ENCODE results near the gene AGBL4. TPM values are rescaled to one million over a fixed set of nuclear protein-coding genes. Genes with fewer than 3 reads are reported as not detected.

The AGBL4 gene
- total and polyA plus RNA-seq, 2 of the 13 experiments (the other 11 are each of a cell fraction or from before 2014, with no cell fraction given) = not detected

DNA sequence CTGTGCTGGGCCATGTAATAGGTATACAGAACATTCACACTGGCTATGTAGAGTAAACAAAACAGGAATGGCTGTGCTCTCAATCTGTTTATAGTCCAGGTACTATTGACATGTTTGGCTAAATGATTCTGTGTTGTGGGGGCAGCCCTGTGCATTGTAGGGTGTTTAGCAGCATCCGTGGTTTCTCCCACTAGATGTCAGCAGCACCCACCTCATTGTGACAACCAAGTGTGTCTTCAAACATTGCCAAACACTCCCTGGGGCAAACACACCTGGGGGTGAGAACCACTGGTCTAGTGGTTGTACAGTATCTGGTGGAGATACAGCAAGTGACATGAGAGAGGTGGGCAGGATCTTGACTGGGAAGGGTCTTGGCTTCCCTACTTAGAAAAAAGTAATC lies 1471.3 kb downstream of the AGBL4 start:
- no peaks in the 10 kb centered on the region for H3K79me2 ChIP-seq (ENCODE audit: insufficient read depth, low read length)
- peak; percentile 11 for DNase-seq (ENCODE audit: low spot score)
- in situ Hi-C loops (cut with HindIII; ENCODE audit: extremely low pct_ligation_motif_present, low pct_unique_long_range_greater_than_20kb) = loop anchor here (10.0 to 25.0 kb wide), 2 partner anchors 262 to 1785 kb away; no protein-coding TSS in a partner anchor
- intact Hi-C loops (cut with micrococcal nuclease; ENCODE audit: unreplicated experiment) = no loop called here
- H3K4me2 ChIP-seq (ENCODE audit: low read depth, low read length) = no peak overlapping the region
- no peak overlapping the region for H3K27ac ChIP-seq (ENCODE audit: extremely low read length, insufficient read depth, low read length)
- WGBS (ENCODE audit: low lambda C conversion rate) = 0% methylated on average over 1 of the region's 1 CpG
- peak; percentile 88 for ATAC-seq
- peaks cover 0 to 3% of the 10 kb centered on the region in 2 experiments; a peak in 1 of 5 replicates for H3K27me3 ChIP-seq (ENCODE audit: control insufficient read depth in 1 of 2, insufficient read depth in 2 of 2, low read length in 2 of 2)
- H3K4me1 ChIP-seq (ENCODE audit: insufficient read depth, low read length) = no peaks in the 10 kb centered on the region
- H3K36me3 ChIP-seq (replicated peaks in 1 of 2; ENCODE audit: control insufficient read depth in 1 of 2, insufficient read depth in 2 of 2, low read length in 2 of 2) = no peaks in the 10 kb centered on the region
- TF ChIP-seq, protein P1, sequence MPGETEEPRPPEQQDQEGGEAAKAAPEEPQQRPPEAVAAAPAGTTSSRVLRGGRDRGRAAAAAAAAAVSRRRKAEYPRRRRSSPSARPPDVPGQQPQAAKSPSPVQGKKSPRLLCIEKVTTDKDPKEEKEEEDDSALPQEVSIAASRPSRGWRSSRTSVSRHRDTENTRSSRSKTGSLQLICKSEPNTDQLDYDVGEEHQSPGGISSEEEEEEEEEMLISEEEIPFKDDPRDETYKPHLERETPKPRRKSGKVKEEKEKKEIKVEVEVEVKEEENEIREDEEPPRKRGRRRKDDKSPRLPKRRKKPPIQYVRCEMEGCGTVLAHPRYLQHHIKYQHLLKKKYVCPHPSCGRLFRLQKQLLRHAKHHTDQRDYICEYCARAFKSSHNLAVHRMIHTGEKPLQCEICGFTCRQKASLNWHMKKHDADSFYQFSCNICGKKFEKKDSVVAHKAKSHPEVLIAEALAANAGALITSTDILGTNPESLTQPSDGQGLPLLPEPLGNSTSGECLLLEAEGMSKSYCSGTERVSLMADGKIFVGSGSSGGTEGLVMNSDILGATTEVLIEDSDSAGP (CRISPR knock-in tag; IDR thresholded peaks at IDR 0.05; ENCODE audit: borderline replicate concordance) = no peak
- TF ChIP-seq RAD51 (IDR thresholded peaks at IDR 0.05; ENCODE audit: borderline replicate concordance) (no peak), STAG1 (CRISPR knock-in tag; IDR thresholded peaks at IDR 0.05) (peak; percentile 63), SMC3 (IDR thresholded peaks at IDR 0.05; ENCODE audit: low read length) (peak; percentile 31; the same call in 1 of the 2 replicates)
- TF ChIP-seq, protein P2, sequence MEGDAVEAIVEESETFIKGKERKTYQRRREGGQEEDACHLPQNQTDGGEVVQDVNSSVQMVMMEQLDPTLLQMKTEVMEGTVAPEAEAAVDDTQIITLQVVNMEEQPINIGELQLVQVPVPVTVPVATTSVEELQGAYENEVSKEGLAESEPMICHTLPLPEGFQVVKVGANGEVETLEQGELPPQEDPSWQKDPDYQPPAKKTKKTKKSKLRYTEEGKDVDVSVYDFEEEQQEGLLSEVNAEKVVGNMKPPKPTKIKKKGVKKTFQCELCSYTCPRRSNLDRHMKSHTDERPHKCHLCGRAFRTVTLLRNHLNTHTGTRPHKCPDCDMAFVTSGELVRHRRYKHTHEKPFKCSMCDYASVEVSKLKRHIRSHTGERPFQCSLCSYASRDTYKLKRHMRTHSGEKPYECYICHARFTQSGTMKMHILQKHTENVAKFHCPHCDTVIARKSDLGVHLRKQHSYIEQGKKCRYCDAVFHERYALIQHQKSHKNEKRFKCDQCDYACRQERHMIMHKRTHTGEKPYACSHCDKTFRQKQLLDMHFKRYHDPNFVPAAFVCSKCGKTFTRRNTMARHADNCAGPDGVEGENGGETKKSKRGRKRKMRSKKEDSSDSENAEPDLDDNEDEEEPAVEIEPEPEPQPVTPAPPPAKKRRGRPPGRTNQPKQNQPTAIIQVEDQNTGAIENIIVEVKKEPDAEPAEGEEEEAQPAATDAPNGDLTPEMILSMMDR (CRISPR knock-in tag; IDR thresholded peaks at IDR 0.05) = peak; percentile 65
- H3K9ac ChIP-seq (ENCODE audit: insufficient read depth, low read depth, low read length) = no peak overlapping the region
- peak; percentile 66 for FAIRE-seq
- H2AFZ ChIP-seq (ENCODE audit: low read length) = no peak overlapping the region
- no peaks in the 10 kb centered on the region for H4K20me1 ChIP-seq (ENCODE audit: insufficient read depth, low read length)
- H3K9me3 ChIP-seq (ENCODE audit: low read length) = no peaks in the 10 kb centered on the region
- ChIA-PET CTCF (ENCODE audit: low intra/inter-chr PET ratio, low total read pairs) (no interaction called here), POLR2A (no interaction called here)
- no TSS peak for BruUV-seq (replicated peaks)
- H3K4me3 ChIP-seq (replicated peaks in 1 of 3; ENCODE audit: insufficient read depth in 1 of 3, low read depth in 2 of 3, low read length in 3 of 3) = no peak overlapping the region

DNA sequence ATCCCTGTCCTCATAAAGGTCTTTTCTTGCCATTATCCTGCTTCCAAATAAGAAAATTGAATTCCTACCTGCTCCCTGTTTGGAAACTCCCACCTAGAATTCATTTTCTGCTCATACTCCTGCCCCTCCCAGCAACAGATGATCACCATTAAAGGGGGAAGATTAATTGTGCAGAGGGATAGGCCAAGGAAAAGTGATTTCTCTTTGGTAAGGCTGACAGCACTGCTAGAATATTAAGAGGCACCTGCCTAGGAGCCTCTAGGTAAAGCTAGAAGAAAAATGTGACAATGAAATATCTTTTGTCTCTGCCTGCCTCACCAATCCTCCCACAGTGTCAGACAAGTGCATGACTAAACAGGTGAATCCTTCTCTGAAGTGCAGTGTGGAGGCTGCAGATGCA lies 1474.8 kb downstream of the AGBL4 start:
- ChIA-PET POLR2A (no interaction called here), CTCF (ENCODE audit: low intra/inter-chr PET ratio, low total read pairs) (no interaction called here)
- no peaks in the 10 kb centered on the region for H3K79me2 ChIP-seq (ENCODE audit: insufficient read depth, low read length)
- DNase-seq (ENCODE audit: low spot score) (no peak), ATAC-seq (no peak), FAIRE-seq (no peak)
- no peak overlapping the region for H3K27ac ChIP-seq (ENCODE audit: extremely low read length, insufficient read depth, low read length)
- H3K27me3 ChIP-seq (ENCODE audit: control insufficient read depth in 1 of 2, insufficient read depth in 2 of 2, low read length in 2 of 2) = peaks cover 0 to 3% of the 10 kb centered on the region in 2 experiments; a peak in 1 of 5 replicates
- no TSS peak for BruUV-seq (replicated peaks)
- H3K9ac ChIP-seq (ENCODE audit: insufficient read depth, low read depth, low read length) = no peak overlapping the region
- H3K4me3 ChIP-seq (replicated peaks in 1 of 3; ENCODE audit: insufficient read depth in 1 of 3, low read depth in 2 of 3, low read length in 3 of 3) = no peak overlapping the region
- H3K9me3 ChIP-seq (ENCODE audit: low read length) = no peaks in the 10 kb centered on the region
- H3K4me2 ChIP-seq (ENCODE audit: low read depth, low read length) = no peak overlapping the region
- H2AFZ ChIP-seq (ENCODE audit: low read length) = no peak overlapping the region
- in situ Hi-C loops (cut with HindIII; ENCODE audit: extremely low pct_ligation_motif_present, low pct_unique_long_range_greater_than_20kb) = no loop called here
- no peaks in the 10 kb centered on the region for H4K20me1 ChIP-seq (ENCODE audit: insufficient read depth, low read length)
- no peaks in the 10 kb centered on the region for H3K36me3 ChIP-seq (replicated peaks in 1 of 2; ENCODE audit: control insufficient read depth in 1 of 2, insufficient read depth in 2 of 2, low read length in 2 of 2)
- intact Hi-C loops (cut with micrococcal nuclease; ENCODE audit: unreplicated experiment) = no loop called here
- H3K4me1 ChIP-seq (ENCODE audit: insufficient read depth, low read length) = no peaks in the 10 kb centered on the region
